HFFc6 (cell line): ENCODE measurements around the gene HSPD1. TPM values are rescaled to one million over a fixed set of nuclear protein-coding genes. Genes with fewer than 3 reads are reported as not detected.

Experiments used
- DNase-seq: peaks from one replicate; pipeline ENCODE4 v3.0.0-alpha.2; 2018
- H3K27ac Mint-ChIP-seq: 2 replicates; pipeline ENCODE4 v1.8.0; 2020; ENCODE audit warnings: mild to moderate bottlenecking, mixed read lengths
- H3K27me3 Mint-ChIP-seq: 2 replicates; pipeline ENCODE4 v1.8.0; 2021; ENCODE audit warnings: mild to moderate bottlenecking, moderate library complexity, mixed read lengths; ENCODE audit not compliant: insufficient read depth
- H3K36me3 Mint-ChIP-seq: 2 replicates; pipeline ENCODE4 v1.8.0; 2021; ENCODE audit warnings: low read depth, mixed read lengths
- H3K4me1 Mint-ChIP-seq: 2 replicates; pipeline ENCODE4 v1.8.0; 2020; ENCODE audit warnings: low read depth, mixed read lengths
- H3K4me3 Mint-ChIP-seq: 2 replicates; pipeline ENCODE4 v1.8.0; 2020; ENCODE audit warnings: mild to moderate bottlenecking, moderate library complexity, mixed read lengths
- H3K9me3 Mint-ChIP-seq: 2 replicates; pipeline ENCODE4 v1.8.0; 2020; ENCODE audit warnings: mild to moderate bottlenecking, mixed read lengths
- total RNA-seq, 6 experiments: library from RNA; stranded (reverse); fragmentation: NEBNext Ultra II Directional; extraction: Animal tissue kit (Norgen Biotek cat#: 25700); gene quantifications; 2 replicates in 1 of 6; 3 replicates in 5 of 6; pipeline ENCODE4 v1.2.3, GENCODE V29; 2021
- TF ChIP-seq, protein P1 (sequence below): fragments of 200-600 bp; sonication (generic); IDR thresholded peaks from 2 replicates; pipeline ENCODE4 v1.5.0; 2021; ENCODE audit warnings: antibody characterized with exemption, mild to moderate bottlenecking

Gene HSPD1
- total RNA-seq, 6 experiments from 2014 or later, result 267 to 399 (median 280) TPM

DNA sequence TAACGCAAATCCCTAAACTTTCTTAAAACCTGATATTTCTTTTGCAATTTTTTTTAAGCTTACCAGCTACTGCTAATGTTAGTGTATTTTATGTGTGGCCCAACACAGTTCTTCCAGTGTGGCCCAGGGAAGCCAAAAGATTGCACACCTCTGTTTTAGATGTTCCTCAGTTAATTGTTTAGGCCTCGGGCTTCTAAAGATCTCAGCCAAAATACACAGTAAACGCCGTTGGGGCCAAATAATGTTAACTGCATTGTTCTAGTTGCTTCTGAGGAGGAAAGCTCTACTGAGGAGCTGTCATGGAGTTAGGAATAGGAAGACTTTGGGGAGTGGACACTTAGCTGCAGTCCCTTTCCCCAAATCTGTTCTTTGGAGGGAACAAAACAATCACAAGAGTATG is 2.6 kb upstream of the HSPD1 start:
- H3K27me3 Mint-ChIP-seq, result peaks cover 5% of the 10 kb centered on the region; the same call in 1 of the 2 replicates
- H3K36me3 Mint-ChIP-seq, result peaks cover 39% of the 10 kb centered on the region
- H3K27ac Mint-ChIP-seq, result peak overlapping the region; percentile 66; the same call in 1 of the 2 replicates
- H3K4me3 Mint-ChIP-seq, result peak overlapping the region; percentile 95
- TF ChIP-seq, protein P1, sequence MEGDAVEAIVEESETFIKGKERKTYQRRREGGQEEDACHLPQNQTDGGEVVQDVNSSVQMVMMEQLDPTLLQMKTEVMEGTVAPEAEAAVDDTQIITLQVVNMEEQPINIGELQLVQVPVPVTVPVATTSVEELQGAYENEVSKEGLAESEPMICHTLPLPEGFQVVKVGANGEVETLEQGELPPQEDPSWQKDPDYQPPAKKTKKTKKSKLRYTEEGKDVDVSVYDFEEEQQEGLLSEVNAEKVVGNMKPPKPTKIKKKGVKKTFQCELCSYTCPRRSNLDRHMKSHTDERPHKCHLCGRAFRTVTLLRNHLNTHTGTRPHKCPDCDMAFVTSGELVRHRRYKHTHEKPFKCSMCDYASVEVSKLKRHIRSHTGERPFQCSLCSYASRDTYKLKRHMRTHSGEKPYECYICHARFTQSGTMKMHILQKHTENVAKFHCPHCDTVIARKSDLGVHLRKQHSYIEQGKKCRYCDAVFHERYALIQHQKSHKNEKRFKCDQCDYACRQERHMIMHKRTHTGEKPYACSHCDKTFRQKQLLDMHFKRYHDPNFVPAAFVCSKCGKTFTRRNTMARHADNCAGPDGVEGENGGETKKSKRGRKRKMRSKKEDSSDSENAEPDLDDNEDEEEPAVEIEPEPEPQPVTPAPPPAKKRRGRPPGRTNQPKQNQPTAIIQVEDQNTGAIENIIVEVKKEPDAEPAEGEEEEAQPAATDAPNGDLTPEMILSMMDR, result no peak
- no peak for DNase-seq
- H3K4me1 Mint-ChIP-seq, result peaks cover 32% of the 10 kb centered on the region
- no peaks in the 10 kb centered on the region for H3K9me3 Mint-ChIP-seq

DNA sequence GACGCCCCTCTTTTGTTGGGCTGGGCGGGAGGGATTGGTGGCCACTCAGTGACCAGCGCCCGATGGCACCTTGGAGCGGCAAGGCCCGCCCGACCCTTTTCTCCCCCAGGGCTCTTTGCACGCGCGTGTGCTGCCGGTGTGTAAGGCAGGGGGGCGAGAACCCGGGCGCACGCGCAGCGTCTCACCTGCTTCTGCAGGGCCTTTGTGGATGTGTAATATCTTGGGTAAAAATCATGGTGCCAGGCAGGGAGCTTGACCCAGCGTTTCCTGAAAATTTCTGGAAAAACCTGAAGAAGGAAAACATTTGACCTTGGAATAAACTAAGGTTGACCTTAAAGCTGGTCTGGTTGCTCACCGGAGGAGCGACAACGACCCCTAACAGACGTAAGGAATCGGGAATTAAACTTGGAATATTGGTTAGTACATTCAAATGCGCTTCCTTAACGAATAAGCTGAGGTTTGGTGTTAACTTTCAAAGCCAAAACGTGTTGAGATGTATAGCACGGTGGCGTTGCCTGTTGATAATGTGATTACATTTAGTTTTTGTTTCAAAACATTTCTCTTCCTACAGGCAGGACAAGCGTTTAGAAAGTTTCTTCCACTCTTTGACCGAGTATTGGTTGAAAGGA is 977 bp upstream of the HSPD1 start:
- Mint-ChIP-seq H3K36me3 (peaks cover 55% of the 10 kb centered on the region), H3K4me1 (peaks cover 47% of the 10 kb centered on the region), H3K9me3 (no peaks in the 10 kb centered on the region), H3K27me3 (peaks cover 5% of the 10 kb centered on the region; the same call in 1 of the 2 replicates), H3K4me3 (peak overlapping the region; percentile 95), H3K27ac (peak overlapping the region; percentile 93)
- TF ChIP-seq, protein P1, result no peak
- DNase-seq, result no peak

DNA sequence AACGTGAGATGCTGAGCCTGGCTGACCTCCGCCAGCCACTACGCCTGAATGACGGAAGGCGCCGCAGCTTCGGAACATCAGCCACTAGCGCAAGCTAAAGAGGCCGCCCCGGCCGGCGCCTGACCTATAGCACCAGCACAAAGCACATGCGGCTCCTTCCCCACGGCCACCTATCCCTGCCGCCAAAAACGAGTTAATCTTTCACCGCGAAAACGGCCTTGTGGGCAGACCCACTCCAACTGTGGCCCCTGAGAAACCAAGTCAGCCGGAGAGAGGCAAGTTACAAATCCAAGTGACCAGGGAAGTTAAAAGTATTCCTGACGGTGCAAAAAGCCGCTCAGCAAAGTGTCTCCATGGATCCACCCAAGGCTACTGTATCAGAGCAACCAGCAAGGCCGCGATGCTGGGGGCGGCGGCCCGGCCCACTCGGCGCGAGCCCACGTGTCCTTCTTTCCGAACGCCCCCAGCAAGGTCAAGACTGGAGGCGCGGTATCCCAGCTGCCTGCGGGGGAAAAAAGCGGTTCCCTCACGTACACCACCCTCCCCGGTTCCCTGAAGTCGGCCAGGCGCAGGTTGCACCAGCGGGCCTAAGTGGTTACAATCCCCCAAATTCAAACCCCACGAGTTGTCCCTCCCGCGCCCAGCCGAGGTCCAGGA is 575 bp downstream of the HSPD1 start:
- H3K4me3 Mint-ChIP-seq, result peak overlapping the region; percentile 95
- H3K27me3 Mint-ChIP-seq, result peaks cover 5% of the 10 kb centered on the region; the same call in 1 of the 2 replicates
- H3K27ac Mint-ChIP-seq, result peak overlapping the region; percentile 93
- peaks cover 60% of the 10 kb centered on the region for H3K36me3 Mint-ChIP-seq
- no peaks in the 10 kb centered on the region for H3K9me3 Mint-ChIP-seq
- TF ChIP-seq, protein P1, result no peak
- DNase-seq, result no peak
- H3K4me1 Mint-ChIP-seq, result peaks cover 52% of the 10 kb centered on the region

DNA sequence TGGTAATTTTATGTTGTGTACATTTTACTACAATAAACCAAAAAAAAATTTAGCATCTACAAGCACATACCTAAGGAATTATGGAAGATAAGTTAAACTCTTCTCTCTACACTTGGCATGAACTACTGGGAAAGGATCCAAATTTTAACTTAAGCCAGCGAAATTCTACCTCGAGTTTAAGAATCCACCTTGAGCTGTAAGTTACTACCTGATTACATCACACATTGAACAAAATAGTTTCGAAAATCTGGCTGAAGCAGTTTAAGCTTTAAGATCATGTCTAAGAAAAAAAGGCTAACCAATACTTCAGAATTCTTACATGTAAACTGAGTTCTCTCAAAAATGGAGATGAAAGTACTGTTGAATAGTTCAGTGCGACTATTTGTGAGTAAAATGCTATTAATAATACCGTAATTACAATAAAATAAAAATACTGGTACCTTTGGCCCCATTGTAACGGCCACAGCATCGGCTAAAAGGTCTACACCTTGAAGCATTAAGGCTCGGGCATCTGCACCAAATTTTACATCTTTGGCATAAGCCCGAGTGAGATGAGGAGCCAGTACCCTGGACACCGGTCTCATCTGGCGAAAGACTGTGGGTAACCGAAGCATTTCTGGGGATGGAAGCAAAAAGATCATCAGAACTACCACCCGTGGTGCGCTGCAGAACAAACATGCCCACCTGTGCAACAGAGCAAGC is 1.3 kb downstream of the HSPD1 start:
- Mint-ChIP-seq H3K4me1 (peaks cover 52% of the 10 kb centered on the region), H3K9me3 (no peaks in the 10 kb centered on the region), H3K27ac (peak overlapping the region; percentile 93), H3K4me3 (peak overlapping the region; percentile 95), H3K36me3 (peaks cover 61% of the 10 kb centered on the region), H3K27me3 (peaks cover 5% of the 10 kb centered on the region; the same call in 1 of the 2 replicates)
- DNase-seq, result no peak
- TF ChIP-seq, protein P1, result no peak

DNA sequence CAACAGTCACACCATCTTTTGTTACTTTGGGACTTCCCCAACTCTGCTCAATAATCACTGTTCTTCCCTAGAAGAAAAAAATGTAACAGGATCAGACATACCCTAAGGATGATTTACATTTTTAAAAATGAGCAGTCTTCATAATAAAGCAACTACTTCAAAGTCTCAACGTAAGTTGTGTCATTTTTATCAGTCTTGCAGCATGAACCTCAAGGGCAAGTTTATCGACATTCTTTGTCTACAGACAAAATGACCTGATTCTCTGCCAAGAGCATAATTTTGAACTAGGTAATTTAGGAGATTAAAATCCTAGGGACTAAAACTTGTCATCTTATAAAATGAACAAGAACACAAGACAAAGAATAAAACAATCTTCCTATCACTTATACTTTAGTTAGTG is 2.3 kb downstream of the HSPD1 start:
- Mint-ChIP-seq H3K36me3 (peaks cover 61% of the 10 kb centered on the region), H3K27ac (peak overlapping the region; percentile 24; the same call in 1 of the 2 replicates)

More for the DNA sequence above, 2.3 kb downstream of the HSPD1 start:
- Mint-ChIP-seq H3K9me3 (no peaks in the 10 kb centered on the region), H3K4me3 (peak overlapping the region; percentile 95), H3K4me1 (peaks cover 47% of the 10 kb centered on the region), H3K27me3 (peaks cover 5% of the 10 kb centered on the region; the same call in 1 of the 2 replicates)
- TF ChIP-seq, protein P1, result no peak
- no peak for DNase-seq
